IMR-90 (cell line): ENCODE measurements around the gene ZDHHC6. TPM values are rescaled to one million over a fixed set of nuclear protein-coding genes. Genes with fewer than 3 reads are reported as not detected.
"Not testable (repeated sequence)": the region's sequence is repeated elsewhere in the genome, so short reads cannot be mapped to it uniquely, and the experiment has no call there.

Source experiments
- ATAC-seq: fragments of 200-7000 bp; cut with Tn5 transposase; 2 replicates; pipeline ENCODE4 v1.9.1; 2020; ENCODE audit warnings: low read depth, mild to moderate bottlenecking, moderate library complexity
- BruUV-seq: library from RNA; stranded (reverse); fragments of 400-500 nt; replicated peaks from 2 replicates; lab custom pipeline; 2021; lab: Mats Ljungman, UMichigan
- CTCF ChIA-PET: fragments of 300-600 bp; formaldehyde crosslinking; extraction: SDS; loops from one replicate; lab custom pipeline; 2021; ENCODE audit warnings: antibody characterized with exemption; lab: Yijun Ruan, JAX
- POLR2A ChIA-PET: fragments of 300-600 bp; sonication (Branson Sonifier 250); formaldehyde crosslinking; loops from one replicate; lab custom pipeline; 2022; ENCODE audit warnings: antibody characterized with exemption; ENCODE audit not compliant: unreplicated experiment; lab: Charles Lee
- DNase-seq: peaks from one replicate; pipeline ENCODE4 v3.0.0; 2013
- H2AFZ ChIP-seq: replicated peaks from 2 replicates; pipeline ENCODE3; 2013; ENCODE audit warnings: low read length, mild to moderate bottlenecking; ENCODE audit not compliant: poor library complexity
- H2AK5ac ChIP-seq: 2 replicates; pipeline ENCODE4 v1.6.1; 2013; ENCODE audit warnings: low read depth, low read length, inconsistent platforms
- H2AK9ac ChIP-seq: replicated peaks from 2 replicates; pipeline ENCODE3; 2013; ENCODE audit warnings: mild to moderate bottlenecking, low read depth, low read length, moderate library complexity; ENCODE audit not compliant: poor library complexity
- H2BK120ac ChIP-seq: 2 replicates; pipeline ENCODE4 v1.6.1; 2013; ENCODE audit warnings: low read depth, low read length, inconsistent platforms
- H2BK15ac ChIP-seq: 3 replicates; pipeline ENCODE4 v1.6.1; 2013; ENCODE audit warnings: low read depth, low read length, inconsistent platforms
- H2BK20ac ChIP-seq: 2 replicates; pipeline ENCODE4 v1.6.1; 2013; ENCODE audit warnings: low read depth, mild to moderate bottlenecking, inconsistent platforms, low read length, moderate library complexity
- H2BK5ac ChIP-seq: 2 replicates; pipeline ENCODE4 v1.6.1; 2013; ENCODE audit warnings: mild to moderate bottlenecking, low read depth, low read length, inconsistent platforms; ENCODE audit not compliant: poor library complexity, severe bottlenecking
- H3K14ac ChIP-seq: replicated peaks from 2 replicates; pipeline ENCODE4 v1.6.1; 2013; ENCODE audit warnings: low read depth, low read length, inconsistent platforms
- H3K18ac ChIP-seq: 2 replicates; pipeline ENCODE4 v1.6.1; 2013; ENCODE audit warnings: low read depth, low read length, control low read depth
- H3K23ac ChIP-seq: 2 replicates; pipeline ENCODE4 v1.6.1; 2013; ENCODE audit warnings: low read depth, low read length, inconsistent platforms
- H3K27ac ChIP-seq: 2 replicates; pipeline ENCODE4 v1.5.1; 2013; ENCODE audit warnings: mild to moderate bottlenecking, control low read depth, low read length; ENCODE audit not compliant: insufficient read depth
- H3K27me3 ChIP-seq: 2 replicates; pipeline ENCODE4 v1.6.1; 2013; ENCODE audit warnings: low read length; ENCODE audit not compliant: control insufficient read depth, insufficient read depth
- H3K36me3 ChIP-seq: 2 replicates; pipeline ENCODE4 v1.6.1; 2013; ENCODE audit warnings: low read length, mixed read lengths; ENCODE audit not compliant: control insufficient read depth, insufficient read depth
- H3K4ac ChIP-seq: 2 replicates; pipeline ENCODE4 v1.6.1; 2013; ENCODE audit warnings: low read depth, low read length, inconsistent platforms
- H3K4me1 ChIP-seq: 2 replicates; pipeline ENCODE4 v1.6.1; 2013; ENCODE audit warnings: low read length, mixed read lengths; ENCODE audit not compliant: control insufficient read depth, insufficient read depth
- H3K4me2 ChIP-seq: 2 replicates; pipeline ENCODE4 v1.6.1; 2013; ENCODE audit warnings: low read depth, mild to moderate bottlenecking, control low read depth, low read length, moderate library complexity
- H3K4me3 ChIP-seq: 2 replicates; pipeline ENCODE4 v1.5.1; 2013; ENCODE audit warnings: low read depth, mild to moderate bottlenecking, control low read depth, low read length, moderate library complexity; ENCODE audit not compliant: insufficient read depth
- H3K56ac ChIP-seq: 2 replicates; pipeline ENCODE4 v1.6.1; 2013; ENCODE audit warnings: low read length, inconsistent platforms; ENCODE audit not compliant: insufficient read depth; ENCODE audit errors: extremely low read depth
- H3K79me1 ChIP-seq, 2 experiments: 2 replicates each; pipeline ENCODE4 v1.6.1; 2013; ENCODE audit warnings: low read length in 2 of 2, inconsistent platforms in 1 of 2, low read depth in 1 of 2
- H3K9ac ChIP-seq: 2 replicates; pipeline ENCODE4 v1.6.1; 2013; ENCODE audit warnings: low read depth, low read length, control low read depth
- H3K9me1 ChIP-seq: 2 replicates; pipeline ENCODE4 v1.6.1; 2013; ENCODE audit warnings: low read length, inconsistent platforms; ENCODE audit not compliant: insufficient read depth
- H3K9me3 ChIP-seq: 2 replicates; pipeline ENCODE4 v1.6.1; 2013; ENCODE audit warnings: low read length; ENCODE audit not compliant: control insufficient read depth, insufficient read depth
- H4K20me1 ChIP-seq: 2 replicates; pipeline ENCODE4 v1.6.1; 2013; ENCODE audit warnings: low read length, inconsistent platforms; ENCODE audit not compliant: insufficient read depth
- H4K5ac ChIP-seq: 2 replicates; pipeline ENCODE4 v1.6.1; 2013; ENCODE audit warnings: mild to moderate bottlenecking, low read depth, low read length, control low read depth
- H4K8ac ChIP-seq, 2 experiments: 2 replicates each; pipeline ENCODE4 v1.6.1; 2013; ENCODE audit warnings: low read depth in 2 of 2, low read length in 2 of 2, control low read depth in 1 of 2, inconsistent platforms in 1 of 2
- H4K91ac ChIP-seq: 2 replicates; pipeline ENCODE4 v1.6.1; 2013; ENCODE audit warnings: low read depth, low read length, inconsistent platforms; ENCODE audit not compliant: insufficient read depth
- BHLHE40 ChIP-seq: fragments of 150-350 bp; IDR thresholded peaks from 2 replicates; pipeline ENCODE4 v1.6.1; 2016; ENCODE audit warnings: mild to moderate bottlenecking, low read depth, low read length
- WGBS, 2 experiments: methylation state at CpG; one replicate each; pipeline versions ENCODE4 v1.1.5 to v1.1.7; 2013; ENCODE audit warnings: missing lambda C conversion rate in 2 of 2; ENCODE audit not compliant: insufficient read length in 1 of 2; ENCODE audit errors: extremely low coverage in 2 of 2; 5-methylcytosine and 5-hydroxymethylcytosine counted together
- dilution Hi-C: fragments of 300-500 bp; cut with HindIII; formaldehyde crosslinking; loops from one replicate; pipeline ENCODE4 v1.14.3; 2018; ENCODE audit warnings: low sequenced_read_pairs; ENCODE audit not compliant: unreplicated experiment
- in situ Hi-C: fragments of 300-500 bp; cut with MboI; formaldehyde crosslinking; loops from 3 replicates; pipeline ENCODE4 v1.14.3; 2019; ENCODE audit warnings: low sequenced_read_pairs, inconsistent platforms, mixed read lengths
- intact Hi-C: fragments of 100-400 bp; cut with micrococcal nuclease; formaldehyde crosslinking; loops from 2 replicates; pipeline ENCODE4 v1.10.0; 2022
- polyA plus RNA-seq, 3 experiments: library from polyadenylated mRNA; depleted of rRNA; stranded (reverse); fragments of >200 nt; gene quantifications; 2 replicates each; pipeline ENCODE4 v1.2.3, GENCODE V29; 2012; ENCODE audit warnings: low replicate concordance in 1 of 3
- total RNA-seq: library from RNA; depleted of rRNA; stranded (reverse); fragments of >200 nt; gene quantifications from 2 replicates; pipeline ENCODE4 v1.2.3, GENCODE V29; 2012

The ZDHHC6 gene
- total and polyA plus RNA-seq, 2 of the 4 experiments (the other 2 are of a cell fraction), result 17.4 to 21.6 TPM

DNA sequence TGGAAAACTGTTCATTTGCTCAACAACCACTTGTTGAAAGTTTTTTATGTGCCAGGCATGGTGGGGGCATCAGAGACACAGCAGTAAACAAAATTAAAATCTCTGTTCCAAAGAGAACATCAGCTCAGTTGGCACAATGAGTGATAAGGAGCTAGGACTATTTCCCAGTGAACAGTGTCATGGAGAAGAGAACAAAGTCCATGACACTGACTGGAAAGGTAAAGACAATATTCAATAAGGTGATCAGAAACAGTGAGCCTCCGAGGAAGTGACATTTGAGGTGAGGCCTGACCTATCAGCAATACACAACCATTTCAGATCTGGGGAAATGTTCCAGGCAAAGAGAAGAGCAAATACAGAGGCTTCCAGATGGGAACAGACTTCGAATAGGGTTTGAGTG, 58.2 kb downstream of the ZDHHC6 start:
- ChIA-PET CTCF (no interaction called here), POLR2A (no interaction called here)
- Histone ChIP-seq H2AFZ (no peak overlapping the region), H3K23ac (no peak overlapping the region), H3K4me2 (no peak overlapping the region), H3K27me3 (peaks cover 2% of the 10 kb centered on the region; the same call in 1 of the 2 replicates), H3K9ac (no peak overlapping the region), H3K36me3 (no peaks in the 10 kb centered on the region), H3K79me1 (no peaks in the 10 kb centered on the region), H3K56ac (no peak overlapping the region), H2BK20ac (peak overlapping the region; percentile 48; the same call in 1 of the 2 replicates), H4K5ac (no peak overlapping the region), H2BK15ac (0 out of 3 replicates have a peak overlapping the region, but pooled peaks have one; percentile 26), H3K14ac (no peak overlapping the region), H2BK120ac (no peak overlapping the region; the same call in 1 of the 2 replicates), H4K20me1 (no peaks in the 10 kb centered on the region), H3K4me3 (no peak overlapping the region), H3K18ac (no peak overlapping the region), H3K9me3 (no peaks in the 10 kb centered on the region), H3K9me1 (0 out of 2 replicates have a peak, but pooled peaks cover 5% of the 10 kb centered on the region), H2BK5ac (no peak overlapping the region), H4K91ac (no peak overlapping the region), H3K4me1 (peaks cover 7% of the 10 kb centered on the region), H2AK9ac (no peak overlapping the region), H4K8ac (no peak overlapping the region), H3K27ac (no peak overlapping the region), H3K4ac (no peak overlapping the region), H2AK5ac (no peak overlapping the region)
- ATAC-seq (no peak), DNase-seq (no peak)
- in situ Hi-C loops (no loop called here), dilution Hi-C loops (no loop called here), intact Hi-C loops (no loop called here)
- WGBS, 2 experiments, result no CpG with 5 or more reads among the region's 2 CpGs
- BruUV-seq, result no TSS peak
- no peak for TF ChIP-seq BHLHE40

GRCh38 chr10:112388056-112388455, 58.7 kb downstream of the ZDHHC6 start:
- H3K18ac ChIP-seq, H4K5ac ChIP-seq, H3K27me3 ChIP-seq, H3K36me3 ChIP-seq, H3K27ac ChIP-seq, H3K9me1 ChIP-seq, H2AK9ac ChIP-seq, BruUV-seq, dilution Hi-C loops, H3K9ac ChIP-seq, DNase-seq, H3K79me1 ChIP-seq, H2AFZ ChIP-seq, H3K23ac ChIP-seq, H2BK5ac ChIP-seq, H4K20me1 ChIP-seq, in situ Hi-C loops, H3K9me3 ChIP-seq, H2BK20ac ChIP-seq, POLR2A ChIA-PET, ATAC-seq, H2BK120ac ChIP-seq, H3K56ac ChIP-seq, H3K4me2 ChIP-seq, H3K4ac ChIP-seq, H2BK15ac ChIP-seq, H2AK5ac ChIP-seq, intact Hi-C loops, H4K91ac ChIP-seq, CTCF ChIA-PET, H3K4me3 ChIP-seq, H3K4me1 ChIP-seq, H3K14ac ChIP-seq, H4K8ac ChIP-seq: not testable (repeated sequence)
- WGBS, 2 experiments, result no CpG with 5 or more reads among the region's 7 CpGs
